HepG2 (cell line): ENCODE measurements around the gene ABTB2. TPM values are rescaled to one million over a fixed set of nuclear protein-coding genes. Genes with fewer than 3 reads are reported as not detected.

ENCODE experiments used
- CBFB ChIP-seq: sonication (generic); formaldehyde crosslinking; IDR thresholded peaks from 2 replicates; pipeline ENCODE4 v1.4.0; 2020; ENCODE audit warnings: missing genetic modification reagents
- FOXA1 ChIP-seq, 2 experiments: fragments of 450-650 bp in 1 of 2; sonication (generic) in 1 of 2; formaldehyde crosslinking in 1 of 2; IDR thresholded peaks; 2 replicates each; pipeline versions ENCODE4 v1.4.0 to v1.6.1; 2016 to 2020; ENCODE audit warnings: missing genetic modification reagents in 1 of 2
- HDAC6 ChIP-seq: fragments of 200-600 bp; sonication (generic); IDR thresholded peaks from 2 replicates; pipeline ENCODE4 v1.7.0; 2017; ENCODE audit warnings: mild to moderate bottlenecking, antibody characterized with exemption, low read length, low read depth
- HNF1B ChIP-seq: sonication (generic); formaldehyde crosslinking; IDR thresholded peaks from 2 replicates; pipeline ENCODE4 v1.5.1; 2020; ENCODE audit warnings: mild to moderate bottlenecking, moderate library complexity, missing genetic modification reagents
- KLF12 ChIP-seq: sonication (generic); formaldehyde crosslinking; IDR thresholded peaks from 2 replicates; pipeline ENCODE4 v1.4.0; 2020; ENCODE audit warnings: missing genetic modification reagents, borderline replicate concordance
- KMT2B ChIP-seq: IDR thresholded peaks from 2 replicates; pipeline ENCODE4 v1.6.1; 2016; ENCODE audit warnings: missing genetic modification reagents, missing compliant biosample characterization
- MEF2D ChIP-seq: sonication (generic); formaldehyde crosslinking; IDR thresholded peaks from 2 replicates; pipeline ENCODE4 v1.5.1; 2020; ENCODE audit warnings: mild to moderate bottlenecking, missing genetic modification reagents
- MTF1 ChIP-seq: sonication (generic); formaldehyde crosslinking; IDR thresholded peaks from 2 replicates; pipeline ENCODE4 v1.5.0; 2020; ENCODE audit warnings: missing genetic modification reagents
- NCOA1 ChIP-seq: sonication (generic); formaldehyde crosslinking; IDR thresholded peaks from 2 replicates; pipeline ENCODE4 v1.9.0; 2021; ENCODE audit warnings: missing genetic modification reagents
- NR2F6 ChIP-seq, 2 experiments: IDR thresholded peaks; 2 replicates each; pipeline ENCODE4 v1.6.1; 2016; ENCODE audit warnings: antibody characterized with exemption in 1 of 2, mild to moderate bottlenecking in 1 of 2
- PATZ1 ChIP-seq: sonication (generic); formaldehyde crosslinking; IDR thresholded peaks from 2 replicates; pipeline ENCODE4 v1.4.0; 2020; ENCODE audit warnings: missing genetic modification reagents
- PBX3 ChIP-seq: sonication (generic); formaldehyde crosslinking; IDR thresholded peaks from 2 replicates; pipeline ENCODE4 v1.8.1; 2023; ENCODE audit warnings: missing genetic modification reagents, inconsistent platforms, borderline replicate concordance
- RNF2 ChIP-seq: fragments of 450-650 bp; conservative IDR thresholded peaks from 2 replicates; pipeline ENCODE4 v1.6.1; 2016; ENCODE audit warnings: low read depth
- SALL1 ChIP-seq: sonication (generic); formaldehyde crosslinking; IDR thresholded peaks from 2 replicates; pipeline ENCODE4 v1.8.0; 2022; ENCODE audit warnings: mild to moderate bottlenecking, missing genetic modification reagents
- SOX5 ChIP-seq: IDR thresholded peaks from 2 replicates; pipeline ENCODE4 v1.6.1; 2016; ENCODE audit warnings: borderline replicate concordance
- SPEN ChIP-seq: sonication (generic); formaldehyde crosslinking; IDR thresholded peaks from 2 replicates; pipeline ENCODE4 v1.5.1; 2020; ENCODE audit warnings: low read depth, mild to moderate bottlenecking, missing genetic modification reagents
- SYNCRIP ChIP-seq: fragments of 200-400 bp; formaldehyde crosslinking; IDR thresholded peaks from 2 replicates; pipeline ENCODE4 v1.6.1; 2018; ENCODE audit warnings: mild to moderate bottlenecking, low read depth, low read length; ENCODE audit not compliant: insufficient read depth
- TEAD3 ChIP-seq: optimal IDR thresholded peaks from 2 replicates; pipeline ENCODE3; 2016; ENCODE audit warnings: borderline replicate concordance
- THYN1 ChIP-seq: sonication (generic); formaldehyde crosslinking; IDR thresholded peaks from 2 replicates; pipeline ENCODE4 v1.8.1; 2023; ENCODE audit warnings: low read depth, mild to moderate bottlenecking, moderate library complexity, missing genetic modification reagents, borderline replicate concordance
- ZBTB14 ChIP-seq: sonication (generic); formaldehyde crosslinking; IDR thresholded peaks from 2 replicates; pipeline ENCODE4 v1.4.0; 2020; ENCODE audit warnings: missing genetic modification reagents
- ZNF3 ChIP-seq: IDR thresholded peaks from 2 replicates; pipeline ENCODE4 v1.7.0; 2017; ENCODE audit warnings: inconsistent platforms
- ZNF546 ChIP-seq: sonication (generic); formaldehyde crosslinking; conservative IDR thresholded peaks from 2 replicates; pipeline ENCODE4 v1.8.1; 2023; ENCODE audit warnings: mild to moderate bottlenecking, missing genetic modification reagents
- ZNF577 ChIP-seq: sonication (generic); formaldehyde crosslinking; IDR thresholded peaks from 2 replicates; pipeline ENCODE4 v1.4.0; 2020; ENCODE audit warnings: mild to moderate bottlenecking, low read depth, missing genetic modification reagents, borderline replicate concordance
- ZNF749 ChIP-seq: sonication (generic); formaldehyde crosslinking; IDR thresholded peaks from 2 replicates; pipeline ENCODE4 v1.8.0; 2022; ENCODE audit warnings: mild to moderate bottlenecking, missing genetic modification reagents, moderate library complexity, borderline replicate concordance
- polyA plus RNA-seq, 8 experiments: library from polyadenylated mRNA; depleted of rRNA in 3 of 8; stranded (reverse) in 7 of 8; unstranded in 1 of 8; fragments of >200 nt; fragmentation: Illumina TruSeq in 4 of 8; extraction: Trizol in 4 of 8; gene quantifications; 2 replicates each; pipeline versions ENCODE4 v1.2.1 to v1.2.3, GENCODE V29; 2011 to 2016; ENCODE audit warnings: low read depth in 4 of 8, missing spikeins in 1 of 8, mixed read lengths in 1 of 8; ENCODE audit not compliant: insufficient read depth in 1 of 8
- total RNA-seq, 5 experiments: library from RNA; depleted of rRNA; stranded (reverse); fragments of >200 nt; fragmentation: Illumina TruSeq; extraction: Trizol; gene quantifications; 2 replicates each; pipeline ENCODE4 v1.2.3, GENCODE V29; 2016; ENCODE audit warnings: low read depth in 1 of 5

Gene ABTB2
- total and polyA plus RNA-seq, 2 of the 13 experiments (the other 11 are each of a cell fraction or from before 2014, with no cell fraction given) = 5.1 to 15.4 TPM

GRCh38 chr11:34358728-34359547, 1.1 kb upstream of the ABTB2 start (continued):
- no peak for TF ChIP-seq NR2F6 (IDR thresholded peaks at IDR 0.05)
- TF ChIP-seq NR2F6 (CRISPR knock-in tag; IDR thresholded peaks at IDR 0.05) = no peak; the same call in 1 of the 2 replicates
- no peak for TF ChIP-seq SYNCRIP
- TF ChIP-seq ZNF577 (CRISPR knock-in tag) = no peak
- peak; percentile 28; the same call in 1 of the 2 replicates for TF ChIP-seq ZBTB14 (CRISPR knock-in tag)
- TF ChIP-seq FOXA1 (IDR thresholded peaks at IDR 0.05) = no peak
- TF ChIP-seq FOXA1 (CRISPR knock-in tag; IDR thresholded peaks at IDR 0.05) = peak; percentile 35
- TF ChIP-seq PBX3 (CRISPR knock-in tag) = no peak
- TF ChIP-seq TEAD3 (CRISPR knock-in tag) = peak; percentile 56
- TF ChIP-seq HNF1B (CRISPR knock-in tag) = no peak
- TF ChIP-seq SPEN (CRISPR knock-in tag) = peak; percentile 58; the same call in 1 of the 2 replicates
- peak; percentile 40; the same call in 1 of the 2 replicates for TF ChIP-seq KMT2B (CRISPR knock-in tag)
- no peak for TF ChIP-seq ZNF749
- no peak for TF ChIP-seq HDAC6
- TF ChIP-seq RNF2 = 0 out of 2 replicates have a peak, but pooled peaks have one; percentile 39
- TF ChIP-seq CBFB (CRISPR knock-in tag) = peak; percentile 84
- no peak for TF ChIP-seq ZNF546
- TF ChIP-seq MEF2D (CRISPR knock-in tag) = no peak
- no peak for TF ChIP-seq ZNF3 (CRISPR knock-in tag)
- no peak for TF ChIP-seq THYN1 (CRISPR knock-in tag)
- TF ChIP-seq SALL1 (CRISPR knock-in tag) = peak; percentile 82
- 0 out of 2 replicates have a peak, but pooled peaks have one; percentile 38 for TF ChIP-seq MTF1 (CRISPR knock-in tag)
- peak; percentile 22; the same call in 1 of the 2 replicates for TF ChIP-seq SOX5
- TF ChIP-seq NCOA1 (CRISPR knock-in tag) = peak; percentile 47; the same call in 1 of the 2 replicates
- TF ChIP-seq PATZ1 = peak; percentile 90
- 0 out of 2 replicates have a peak, but pooled peaks have one; percentile 40 for TF ChIP-seq KLF12
